HG03108 (cell line): ENCODE data around the gene INF2.

Source experiments
- ATAC-seq: cut with Tn5 transposase; IDR thresholded peaks from one replicate; pipeline ENCODE4 v1.9.1; 2021; ENCODE audit warnings: moderate library complexity; ENCODE audit not compliant: unreplicated experiment

INF2 gene

DNA sequence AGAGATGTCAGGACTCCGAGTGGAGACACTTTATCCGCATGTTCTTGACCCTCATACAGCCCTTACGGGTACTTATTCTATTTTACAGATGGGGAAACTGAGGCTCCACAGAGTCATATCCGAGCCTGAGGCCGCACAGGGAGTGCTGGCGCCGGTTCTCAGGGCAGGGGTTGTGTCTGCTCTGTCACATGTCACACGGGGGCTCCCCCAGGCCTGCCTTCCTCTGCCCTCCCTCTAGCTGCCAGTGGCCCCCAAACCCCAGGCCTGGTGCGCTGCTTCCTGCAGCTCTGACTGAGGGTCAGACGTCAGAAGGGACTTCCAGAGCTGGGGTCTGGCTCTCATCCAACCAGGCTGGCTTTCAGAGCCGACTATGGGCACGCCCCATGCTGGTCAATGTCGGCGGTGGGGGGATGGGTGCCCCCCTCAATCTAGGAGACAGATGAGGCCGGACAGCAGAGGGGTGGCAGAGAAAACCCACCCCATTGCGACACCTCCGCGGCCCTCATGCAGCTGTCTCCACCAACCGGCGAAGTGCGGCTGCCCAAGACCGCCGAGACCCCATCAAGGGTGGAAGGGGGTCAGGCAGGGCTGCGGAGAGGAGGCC lies 811 bp upstream of the INF2 start:
- no peak for ATAC-seq

DNA sequence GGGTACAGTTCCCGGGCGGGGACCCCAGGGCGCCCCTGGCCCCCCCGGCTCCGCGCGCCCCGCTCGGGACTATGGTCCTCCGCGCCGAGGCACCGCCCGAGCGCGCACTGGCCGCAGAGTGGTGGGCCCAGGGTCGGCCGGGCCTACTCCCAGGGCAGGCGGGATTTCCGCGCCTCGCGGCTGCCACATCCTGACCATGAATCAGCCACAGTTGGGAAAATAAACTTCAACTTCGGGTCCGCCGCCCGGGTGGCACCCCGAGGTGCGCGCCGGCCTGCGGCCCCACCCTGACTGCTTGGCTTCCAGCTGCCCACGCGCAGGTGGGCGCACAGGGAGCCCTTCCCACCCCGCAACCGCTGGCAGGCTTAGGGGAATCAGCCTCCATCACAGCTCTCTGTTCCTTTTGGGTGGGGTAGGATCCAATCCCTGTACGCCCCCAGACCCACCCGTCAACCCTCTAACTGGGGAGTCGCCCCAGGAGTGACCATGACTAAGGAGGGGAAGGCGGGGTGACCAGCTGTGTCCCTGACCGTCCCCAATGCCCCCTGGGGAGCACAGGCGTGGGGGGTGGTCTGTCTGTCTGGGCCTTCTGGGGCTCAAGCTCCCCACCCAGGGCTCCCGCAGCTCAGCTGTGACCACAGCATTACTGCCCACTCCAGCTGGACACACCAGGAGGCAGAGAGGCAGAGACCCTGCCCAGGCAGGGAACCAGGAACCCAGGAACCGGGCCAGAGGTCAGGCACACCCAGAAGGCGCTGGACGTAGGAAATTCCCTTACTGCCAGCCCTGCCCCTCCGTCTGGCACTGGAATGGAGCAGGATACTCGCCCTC lies 678 bp downstream of the INF2 start:
- no peak for ATAC-seq

DNA sequence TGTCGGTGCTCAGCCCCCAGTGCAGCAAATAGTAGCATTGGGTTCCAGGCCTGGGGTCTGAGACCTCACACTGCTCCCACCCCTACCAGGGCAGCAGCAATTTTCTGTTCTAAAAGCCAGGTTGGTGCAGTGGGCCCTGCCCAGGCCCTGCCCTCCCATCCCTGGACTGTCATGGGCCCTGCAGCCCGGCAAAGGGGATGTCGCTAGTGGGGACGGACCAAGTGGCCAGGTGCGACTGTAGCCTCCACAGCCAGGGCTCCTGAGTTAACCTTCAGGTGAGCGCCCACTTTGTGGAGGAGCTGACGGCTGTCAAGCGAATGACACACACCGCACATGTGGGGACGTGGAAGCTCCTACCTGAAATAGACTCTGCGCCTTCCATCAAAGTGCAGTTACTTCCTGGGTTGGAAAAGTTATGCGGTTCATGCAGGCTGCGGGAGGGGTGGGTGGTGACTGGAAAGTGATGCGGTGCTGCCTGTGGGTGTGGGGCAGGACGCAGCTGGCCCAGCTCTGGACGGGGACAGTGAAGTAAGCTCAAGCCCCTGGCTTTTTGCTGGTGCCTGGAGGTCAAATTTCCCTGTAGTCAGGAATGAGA lies 1.5 kb downstream of the INF2 start:
- no peak for ATAC-seq

DNA sequence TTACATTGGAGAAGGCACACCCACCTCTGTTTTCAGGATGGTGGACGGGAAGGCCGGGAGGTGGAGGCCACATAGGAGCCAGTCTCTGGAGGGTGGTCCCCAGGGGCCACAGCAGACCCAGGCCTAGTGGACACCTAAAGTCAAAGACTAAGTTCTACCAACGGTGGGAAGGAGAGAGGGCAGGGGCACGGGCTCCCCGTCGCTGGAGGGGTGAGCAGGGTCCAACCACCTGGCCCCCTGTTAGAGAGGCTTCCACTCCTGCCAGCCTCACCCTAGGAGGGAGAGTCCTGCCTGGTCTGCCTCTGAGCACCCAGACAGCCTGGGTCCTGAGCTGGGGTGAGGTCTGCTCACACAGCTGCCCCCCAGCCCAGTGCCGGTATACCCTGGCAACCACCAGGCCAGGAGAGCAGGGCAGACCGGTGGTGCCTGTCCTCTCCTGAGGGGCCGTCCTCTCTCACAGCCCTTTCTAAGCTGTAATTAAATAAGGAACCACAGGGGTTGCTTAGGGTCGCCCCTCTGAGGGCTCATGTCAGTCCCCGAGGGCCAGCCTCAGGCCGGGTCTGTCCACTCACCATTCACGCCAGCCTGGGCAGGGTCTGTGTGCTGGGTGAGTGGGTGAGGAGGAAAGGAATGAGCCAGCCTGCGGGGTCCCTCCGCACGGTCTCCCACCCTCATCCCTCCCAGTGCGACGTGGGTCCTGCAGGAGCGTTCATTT lies 2.3 kb downstream of the INF2 start:
- no peak for ATAC-seq

- no peak for ATAC-seq
Observed at GRCh38 chr14:104692261-104692938, 3.0 kb downstream of the INF2 start.

GRCh38 chr14:104692939-104693315 lies 3.5 kb downstream of the INF2 start:
- ATAC-seq, result no peak

- ATAC-seq, result no peak
Observed at GRCh38 chr14:104693482-104694431, 4.3 kb downstream of the INF2 start.

- ATAC-seq, result no peak
Observed at GRCh38 chr14:104694475-104694950, 5.1 kb downstream of the INF2 start.

- ATAC-seq, result no peak
Observed at GRCh38 chr14:104694991-104695659, 5.7 kb downstream of the INF2 start.

GRCh38 chr14:104695660-104696000 lies 6.2 kb downstream of the INF2 start:
- no peak for ATAC-seq

DNA sequence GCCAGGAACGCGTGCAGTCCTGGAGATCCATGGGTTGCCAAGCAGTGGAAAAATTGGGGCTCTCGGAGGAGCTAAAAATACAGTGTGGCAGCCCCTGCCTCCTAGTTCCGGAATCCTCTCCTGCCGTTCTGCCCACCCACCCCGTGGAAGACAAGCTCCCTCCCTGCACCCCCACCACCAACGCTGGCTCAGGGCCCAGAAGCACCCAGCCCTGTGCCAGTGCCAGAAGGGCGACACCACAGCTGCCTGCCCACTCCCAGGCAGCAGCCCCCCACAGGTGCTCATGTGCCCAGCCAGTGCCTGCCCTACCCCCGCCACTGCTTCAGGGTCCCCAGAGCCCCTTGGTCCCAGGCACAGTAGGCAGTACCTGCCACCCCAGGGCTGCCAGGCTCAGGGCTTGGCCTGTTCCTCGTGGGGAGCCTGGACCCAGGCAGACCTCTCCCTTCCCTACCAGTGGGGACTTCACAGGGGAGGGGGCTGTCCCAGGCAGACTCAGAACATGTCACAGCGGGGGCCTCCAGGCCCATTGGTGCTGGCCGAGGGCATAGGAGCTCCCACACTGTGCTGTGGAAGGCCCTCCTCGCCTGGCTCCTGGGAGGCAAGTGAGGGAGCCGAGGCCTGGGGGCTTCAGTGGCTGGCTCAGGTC lies 7.4 kb downstream of the INF2 start:
- ATAC-seq, result no peak

GRCh38 chr14:104697317-104697703 lies 7.9 kb downstream of the INF2 start:
- no peak for ATAC-seq

DNA sequence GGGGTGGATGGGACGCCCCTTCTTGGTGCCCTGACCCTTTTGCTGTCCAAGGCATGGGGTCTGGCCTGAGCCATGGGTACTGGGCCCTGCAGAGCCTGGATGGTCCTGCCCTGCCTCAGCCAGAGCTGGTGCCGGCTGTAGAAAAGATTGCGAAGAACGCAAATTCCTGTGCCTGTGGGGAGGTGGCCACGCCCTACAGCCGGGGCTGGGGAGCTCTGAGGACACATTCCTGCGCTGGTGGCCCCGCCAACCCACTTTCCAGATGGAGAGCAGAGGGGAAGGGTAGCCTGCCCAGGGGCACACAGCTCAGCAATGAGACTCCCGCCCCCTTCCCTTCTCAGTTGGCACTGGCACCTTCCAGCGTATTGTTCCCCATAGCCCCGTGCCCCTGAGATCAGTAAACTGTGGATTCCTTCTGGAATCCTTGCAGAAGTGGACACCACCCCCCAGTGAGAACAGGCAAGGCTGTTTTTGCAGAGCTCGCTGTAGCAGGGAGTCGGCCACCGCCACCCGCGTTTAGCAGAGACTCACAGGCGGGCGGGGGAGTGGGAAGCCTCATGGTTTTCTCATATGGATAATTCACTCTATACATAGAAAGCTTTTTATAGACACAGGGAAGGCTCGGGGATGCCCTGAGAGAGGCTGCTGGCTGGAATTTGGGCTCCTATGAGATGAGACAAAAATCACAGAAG lies 8.6 kb downstream of the INF2 start:
- ATAC-seq, result no peak

- ATAC-seq, result no peak
Observed at GRCh38 chr14:104698688-104699425, 9.4 kb downstream of the INF2 start.

DNA sequence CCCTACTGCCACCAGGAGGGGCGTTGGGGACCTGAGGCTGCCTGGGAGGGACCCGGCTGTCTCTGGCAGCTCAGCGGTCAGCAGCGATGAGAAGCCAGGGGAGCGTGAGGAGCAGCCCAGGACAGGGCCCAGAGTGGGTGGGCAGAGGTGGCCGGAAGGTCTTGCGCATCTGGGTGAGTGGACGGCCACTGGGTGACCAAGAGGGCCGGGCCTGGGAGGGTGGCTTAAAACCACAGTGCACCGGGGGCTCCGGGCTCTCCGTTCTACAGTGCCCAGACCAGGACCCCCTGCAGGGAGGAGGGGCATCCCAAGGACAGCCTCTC lies 10.0 kb downstream of the INF2 start:
- no peak for ATAC-seq

DNA sequence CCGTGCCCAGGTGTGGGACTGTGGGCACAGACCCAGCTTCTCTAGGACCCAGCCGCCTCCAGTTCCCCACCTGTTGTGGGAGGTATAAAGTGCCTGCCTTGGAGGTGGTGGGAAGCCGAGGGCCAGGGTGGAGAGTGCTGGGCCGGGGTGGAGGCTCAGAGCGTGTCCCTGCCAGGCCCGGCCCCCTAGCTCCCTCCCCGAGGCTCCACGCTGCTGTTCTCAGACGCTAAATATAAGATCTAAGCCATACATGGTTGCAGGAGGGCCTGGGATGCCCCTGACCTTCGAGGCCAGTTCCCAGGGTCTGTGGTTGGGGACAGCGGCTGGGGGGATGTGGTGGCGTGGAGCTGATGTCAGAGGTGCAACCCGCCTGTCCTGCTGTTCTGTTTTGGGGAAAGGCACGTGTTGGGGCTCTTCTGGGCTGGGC lies 10.8 kb downstream of the INF2 start:
- ATAC-seq, result no peak

DNA sequence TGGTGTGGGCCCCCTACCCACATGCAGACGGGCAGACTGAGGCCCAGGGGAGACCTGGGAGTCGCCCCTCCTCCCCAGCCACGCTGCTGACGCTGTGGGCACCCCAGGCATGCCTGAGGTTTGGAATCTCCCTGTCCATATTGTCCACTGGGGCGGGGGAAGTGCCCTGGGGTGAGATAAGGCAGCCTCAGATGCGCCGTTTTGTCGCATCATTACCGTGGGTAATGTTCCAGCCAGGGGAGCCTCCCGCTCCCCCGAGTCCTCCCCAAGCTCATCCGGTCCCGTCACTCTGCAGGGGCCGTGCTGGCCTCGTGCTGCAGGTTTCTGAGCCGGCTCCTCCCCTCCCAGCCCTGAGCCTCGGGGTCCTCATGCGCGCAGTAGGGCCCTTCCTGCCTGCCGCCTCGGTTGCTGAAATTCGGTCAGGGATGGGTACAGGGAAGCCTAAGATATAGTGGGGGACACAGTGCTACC lies 11.4 kb downstream of the INF2 start:
- no peak for ATAC-seq
